ENCODE measurements around the gene TICRR.
A peak's percentile ranks its signal among the peaks of the same experiment; 100 is the strongest.

The TICRR gene

DNA sequence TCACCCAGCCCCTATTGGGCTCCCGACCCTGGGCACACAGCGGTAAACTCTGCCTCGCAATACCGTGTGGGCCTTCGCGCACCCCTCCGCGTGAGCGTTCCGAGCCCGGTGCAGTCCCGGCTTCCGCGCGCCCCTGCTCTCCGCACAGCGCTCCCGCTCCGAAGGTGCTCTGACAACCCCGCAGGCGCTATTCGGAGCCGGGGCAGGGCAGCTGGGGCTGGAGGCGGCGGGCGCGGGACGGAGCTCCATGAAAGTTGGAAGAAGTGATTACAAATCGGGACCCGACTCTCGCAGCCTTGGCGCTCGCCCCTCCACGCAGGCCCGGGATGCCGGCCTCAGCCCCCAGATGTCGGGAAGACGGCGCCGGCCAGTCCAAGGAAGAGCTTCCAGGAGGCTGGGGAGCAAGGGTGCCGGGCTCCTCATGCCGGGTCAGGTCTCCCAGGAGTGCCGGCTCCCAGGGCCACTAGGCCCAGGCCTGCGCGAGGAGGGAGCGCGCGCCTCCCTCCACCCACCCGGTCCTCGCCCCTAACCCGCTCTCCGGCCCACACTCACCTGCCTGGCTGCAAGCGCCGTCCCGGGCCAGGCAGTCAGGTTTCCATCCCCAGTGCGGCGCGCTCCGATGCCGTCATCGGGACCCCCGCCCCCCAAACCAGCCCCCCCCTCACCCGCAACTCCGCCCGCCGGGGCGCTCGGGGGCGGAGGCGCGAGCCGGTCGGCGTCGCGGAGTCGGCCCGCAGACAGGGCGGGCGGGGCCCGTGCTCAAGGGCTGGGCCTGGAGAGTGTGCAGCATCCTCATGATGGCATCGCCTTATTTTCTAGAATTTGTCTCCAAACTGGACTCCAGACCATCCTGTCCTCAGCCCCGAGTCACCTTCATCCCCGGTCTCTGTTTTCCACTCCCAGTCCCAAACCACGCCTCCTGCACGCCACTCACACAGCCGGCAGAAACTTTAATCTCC lies 79.9 kb downstream of the TICRR start, which contains the start of gene KIF7:
Gene KIF7 (minus strand): TSS at position 621 of the 959 bp plus-strand sequence. CDS start 2,537 bp downstream, outside the sequence.
- Histone ChIP-seq H4K20me1 (ENCODE audit: insufficient read depth, low read length) (no peaks in the 10 kb centered on the region), H3K4me3 (ENCODE audit: low read depth in 1 of 2, low read length in 2 of 2) (peak within 1 kb of the TSS; percentile 31 to 76; a peak in 3 of 4 replicates), H2AFZ (ENCODE audit: low read depth, low read length) (peak within 1 kb of the TSS; percentile 79), H3K9me3 (ENCODE audit: insufficient read depth, low read length, severe bottlenecking) (no peaks in the 10 kb centered on the region), H3K9ac (ENCODE audit: low read depth, low read length) (peak within 1 kb of the TSS; percentile 66), H3K27ac (ENCODE audit: low read length) (no peak within 1 kb of the TSS; the same call in 1 of the 2 replicates), H3K79me2 (ENCODE audit: insufficient read depth, low read length) (0 out of 2 replicates have a peak, but pooled peaks cover 4% of the 10 kb centered on the region), H3K27me3 (ENCODE audit: insufficient read depth, low read length, poor library complexity) (peaks cover 24% of the 10 kb centered on the region), H3K36me3 (ENCODE audit: insufficient read depth, low read length) (no peaks in the 10 kb centered on the region), H3K4me1 (ENCODE audit: insufficient read depth, low read length) (peaks cover 13% of the 10 kb centered on the region), H3K4me2 (ENCODE audit: insufficient read depth, low read length) (peak within 1 kb of the TSS; percentile 89)
- DNase-seq (peak; percentile 59), ATAC-seq (ENCODE audit: insufficient read depth, low read depth) (peak; percentile 84)
- no peak for TF ChIP-seq EZH2 (IDR thresholded peaks at IDR 0.05; ENCODE audit: borderline replicate concordance, low read depth, low read length, severe bottlenecking)
- TF ChIP-seq, protein P1, sequence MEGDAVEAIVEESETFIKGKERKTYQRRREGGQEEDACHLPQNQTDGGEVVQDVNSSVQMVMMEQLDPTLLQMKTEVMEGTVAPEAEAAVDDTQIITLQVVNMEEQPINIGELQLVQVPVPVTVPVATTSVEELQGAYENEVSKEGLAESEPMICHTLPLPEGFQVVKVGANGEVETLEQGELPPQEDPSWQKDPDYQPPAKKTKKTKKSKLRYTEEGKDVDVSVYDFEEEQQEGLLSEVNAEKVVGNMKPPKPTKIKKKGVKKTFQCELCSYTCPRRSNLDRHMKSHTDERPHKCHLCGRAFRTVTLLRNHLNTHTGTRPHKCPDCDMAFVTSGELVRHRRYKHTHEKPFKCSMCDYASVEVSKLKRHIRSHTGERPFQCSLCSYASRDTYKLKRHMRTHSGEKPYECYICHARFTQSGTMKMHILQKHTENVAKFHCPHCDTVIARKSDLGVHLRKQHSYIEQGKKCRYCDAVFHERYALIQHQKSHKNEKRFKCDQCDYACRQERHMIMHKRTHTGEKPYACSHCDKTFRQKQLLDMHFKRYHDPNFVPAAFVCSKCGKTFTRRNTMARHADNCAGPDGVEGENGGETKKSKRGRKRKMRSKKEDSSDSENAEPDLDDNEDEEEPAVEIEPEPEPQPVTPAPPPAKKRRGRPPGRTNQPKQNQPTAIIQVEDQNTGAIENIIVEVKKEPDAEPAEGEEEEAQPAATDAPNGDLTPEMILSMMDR (IDR thresholded peaks at IDR 0.05; ENCODE audit: borderline replicate concordance, extremely low read depth, low read length, poor library complexity, severe bottlenecking) = no peak

DNA sequence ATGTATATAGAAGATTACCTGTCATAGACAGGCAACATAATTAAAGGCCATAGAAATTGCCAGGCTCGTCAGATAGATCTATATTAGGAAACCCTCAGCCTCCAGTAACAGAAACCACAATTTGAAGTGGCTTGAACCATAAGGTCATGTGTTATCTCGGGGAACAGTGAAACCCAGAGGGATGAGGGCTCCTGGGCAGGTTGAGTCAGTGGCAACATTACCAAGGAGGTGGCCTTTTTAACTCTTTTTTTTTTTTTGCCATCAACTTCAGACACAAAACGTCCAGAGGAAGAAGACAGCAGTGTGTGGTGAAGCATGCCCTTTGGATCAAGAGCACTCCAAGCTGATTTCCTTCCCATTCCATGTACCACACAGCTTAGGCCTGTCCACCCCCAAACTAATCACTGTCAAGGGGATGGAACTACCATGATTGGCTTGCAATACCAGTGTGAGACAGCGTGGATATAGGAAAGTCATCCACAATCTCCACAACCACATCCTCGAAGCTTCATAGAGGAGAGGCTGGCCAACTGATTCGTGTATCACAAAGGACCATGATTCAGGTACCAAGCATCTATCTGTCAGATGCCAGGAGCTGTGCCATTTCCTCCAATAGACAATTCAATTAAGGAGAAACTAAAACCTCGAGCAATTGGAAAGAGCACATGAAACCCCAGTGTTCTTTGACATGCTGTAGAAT lies 81.0 kb downstream of the TICRR start:
- no peak overlapping the region for H3K27ac ChIP-seq (ENCODE audit: low read length)
- DNase-seq = no peak

DNA sequence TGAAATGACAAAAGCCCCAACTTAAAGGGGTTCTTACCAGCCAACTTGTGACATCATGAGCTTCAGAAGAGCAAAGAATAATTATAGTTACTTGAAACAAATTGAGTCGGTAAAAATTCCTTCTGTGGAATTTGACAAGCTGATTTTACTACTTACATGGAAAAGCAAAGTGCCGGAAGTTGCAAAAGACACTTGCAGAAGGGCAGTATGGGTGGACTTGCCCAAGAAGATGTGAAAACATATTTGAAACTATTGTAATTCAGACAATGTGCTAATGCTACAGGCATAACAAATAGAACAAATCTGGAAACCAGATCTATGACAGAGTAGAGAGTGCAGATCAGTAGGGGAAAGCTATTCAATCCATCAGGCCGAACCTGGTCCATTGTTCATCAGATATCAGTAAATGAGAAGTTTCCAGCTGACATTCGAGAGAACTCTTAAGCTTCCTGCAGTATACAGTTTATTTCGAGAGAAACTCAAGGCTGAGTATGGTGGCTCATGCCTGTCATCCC lies 82.5 kb downstream of the TICRR start:
- no peak overlapping the region for H3K4me3 ChIP-seq (ENCODE audit: low read depth in 1 of 2, low read length in 2 of 2)
- peaks cover 28% of the 10 kb centered on the region for H3K27me3 ChIP-seq (ENCODE audit: insufficient read depth, low read length, poor library complexity)
- no peak overlapping the region for H3K9ac ChIP-seq (ENCODE audit: low read depth, low read length)
- H3K79me2 ChIP-seq (ENCODE audit: insufficient read depth, low read length) = 0 out of 2 replicates have a peak, but pooled peaks cover 4% of the 10 kb centered on the region
- H3K4me2 ChIP-seq (ENCODE audit: insufficient read depth, low read length) = no peak overlapping the region
- no peaks in the 10 kb centered on the region for H3K9me3 ChIP-seq (ENCODE audit: insufficient read depth, low read length, severe bottlenecking)
- H3K27ac ChIP-seq (ENCODE audit: low read length) = no peak overlapping the region
- ATAC-seq (ENCODE audit: insufficient read depth, low read depth) (no peak), DNase-seq (no peak)
- no peaks in the 10 kb centered on the region for H4K20me1 ChIP-seq (ENCODE audit: insufficient read depth, low read length)
- H3K4me1 ChIP-seq (ENCODE audit: insufficient read depth, low read length) = peaks cover 13% of the 10 kb centered on the region
- no peak overlapping the region for H2AFZ ChIP-seq (ENCODE audit: low read depth, low read length)
- TF ChIP-seq, protein P1 (IDR thresholded peaks at IDR 0.05; ENCODE audit: borderline replicate concordance, extremely low read depth, low read length, poor library complexity, severe bottlenecking) = no peak
- no peak for TF ChIP-seq EZH2 (IDR thresholded peaks at IDR 0.05; ENCODE audit: borderline replicate concordance, low read depth, low read length, severe bottlenecking)
- H3K36me3 ChIP-seq (ENCODE audit: insufficient read depth, low read length) = no peaks in the 10 kb centered on the region

More for the DNA sequence above, 81.0 kb downstream of the TICRR start:
- no peak overlapping the region for H3K4me3 ChIP-seq (ENCODE audit: low read depth in 1 of 2, low read length in 2 of 2)
- H3K4me2 ChIP-seq (ENCODE audit: insufficient read depth, low read length) = no peak overlapping the region
- 0 out of 2 replicates have a peak, but pooled peaks cover 4% of the 10 kb centered on the region for H3K79me2 ChIP-seq (ENCODE audit: insufficient read depth, low read length)
- H2AFZ ChIP-seq (ENCODE audit: low read depth, low read length) = no peak overlapping the region
- no peak for ATAC-seq (ENCODE audit: insufficient read depth, low read depth)
- H3K9me3 ChIP-seq (ENCODE audit: insufficient read depth, low read length, severe bottlenecking) = no peaks in the 10 kb centered on the region
- TF ChIP-seq, protein P1 (IDR thresholded peaks at IDR 0.05; ENCODE audit: borderline replicate concordance, extremely low read depth, low read length, poor library complexity, severe bottlenecking) = no peak
- TF ChIP-seq EZH2 (IDR thresholded peaks at IDR 0.05; ENCODE audit: borderline replicate concordance, low read depth, low read length, severe bottlenecking) = no peak
- H3K4me1 ChIP-seq (ENCODE audit: insufficient read depth, low read length) = peaks cover 13% of the 10 kb centered on the region
- H3K9ac ChIP-seq (ENCODE audit: low read depth, low read length) = no peak overlapping the region
- peaks cover 28% of the 10 kb centered on the region for H3K27me3 ChIP-seq (ENCODE audit: insufficient read depth, low read length, poor library complexity)
- no peaks in the 10 kb centered on the region for H3K36me3 ChIP-seq (ENCODE audit: insufficient read depth, low read length)
- no peaks in the 10 kb centered on the region for H4K20me1 ChIP-seq (ENCODE audit: insufficient read depth, low read length)
